DND-41 (cell line): ENCODE data around the gene NKAIN2.

Experiments
- ATAC-seq: fragments of 200-7000 bp; cut with Tn5 transposase; 3 replicates; pipeline ENCODE4 v1.9.1; 2021; ENCODE audit warnings: low read depth; ENCODE audit not compliant: insufficient read depth
- DNase-seq: peaks from one replicate; pipeline ENCODE4 v3.0.0-alpha.2; 2020
- H2AFZ ChIP-seq: 2 replicates; pipeline ENCODE4 v1.6.0; 2012; ENCODE audit warnings: low read depth, low read length
- H3K27ac ChIP-seq: 2 replicates; pipeline ENCODE4 v1.5.1; 2012; ENCODE audit warnings: low read length, inconsistent platforms
- H3K27me3 ChIP-seq: fragments of 200-600 bp; sonication (generic); 2 replicates; pipeline ENCODE4 v1.6.0; 2012; ENCODE audit warnings: low read length, mild to moderate bottlenecking, inconsistent platforms; ENCODE audit not compliant: insufficient read depth, poor library complexity
- H3K36me3 ChIP-seq: 2 replicates; pipeline ENCODE4 v1.5.1; 2012; ENCODE audit warnings: low read length, inconsistent platforms; ENCODE audit not compliant: insufficient read depth
- H3K4me1 ChIP-seq: 2 replicates; pipeline ENCODE4 v1.5.1; 2012; ENCODE audit warnings: mild to moderate bottlenecking, low read length; ENCODE audit not compliant: insufficient read depth
- H3K4me2 ChIP-seq: 2 replicates; pipeline ENCODE4 v1.6.0; 2012; ENCODE audit warnings: mild to moderate bottlenecking, moderate library complexity, low read length, inconsistent platforms; ENCODE audit not compliant: insufficient read depth
- H3K4me3 ChIP-seq, 2 experiments: fragments of 200-600 bp in 1 of 2; shearing (Covaris generic) in 1 of 2; 2 replicates each; pipeline ENCODE4 v1.5.1; 2012 to 2016; ENCODE audit warnings: inconsistent platforms in 2 of 2, low read length in 2 of 2, mild to moderate bottlenecking in 2 of 2, low read depth in 1 of 2, moderate library complexity in 1 of 2
- H3K79me2 ChIP-seq: 2 replicates; pipeline ENCODE4 v1.6.0; 2012; ENCODE audit warnings: low read length, inconsistent platforms; ENCODE audit not compliant: insufficient read depth
- H3K9ac ChIP-seq: 2 replicates; pipeline ENCODE4 v1.6.0; 2012; ENCODE audit warnings: low read depth, mild to moderate bottlenecking, inconsistent platforms, low read length, moderate library complexity
- H3K9me3 ChIP-seq: 2 replicates; pipeline ENCODE4 v1.5.1; 2012; ENCODE audit warnings: low read length, moderate library complexity, mild to moderate bottlenecking, inconsistent platforms; ENCODE audit not compliant: insufficient read depth, severe bottlenecking
- H4K20me1 ChIP-seq: 2 replicates; pipeline ENCODE4 v1.6.0; 2012; ENCODE audit warnings: low read length; ENCODE audit not compliant: insufficient read depth
- CTCF ChIP-seq: IDR thresholded peaks from 2 replicates; pipeline ENCODE4 v1.5.1; 2012; ENCODE audit warnings: borderline replicate concordance, low read length, moderate library complexity, mild to moderate bottlenecking; ENCODE audit not compliant: poor library complexity, severe bottlenecking; ENCODE audit errors: extremely low read depth
- EZH2 ChIP-seq: IDR thresholded peaks from 3 replicates; pipeline ENCODE4 v1.6.1; 2012; ENCODE audit warnings: borderline replicate concordance, low read depth, mild to moderate bottlenecking, moderate library complexity, low read length, inconsistent platforms; ENCODE audit not compliant: severe bottlenecking

NKAIN2 gene

GRCh38 chr6:124755321-124755720, 951.7 kb downstream of the NKAIN2 start:
- TF ChIP-seq CTCF (no peak), EZH2 (no peak)
- ATAC-seq (no peak), DNase-seq (no peak)
- no peaks in the 10 kb centered on the region for H3K4me1 ChIP-seq
- no peaks in the 10 kb centered on the region for H3K79me2 ChIP-seq
- no peak overlapping the region for H3K4me2 ChIP-seq
- no peak overlapping the region for H3K9ac ChIP-seq
- H4K20me1 ChIP-seq = no peaks in the 10 kb centered on the region
- no peaks in the 10 kb centered on the region for H3K9me3 ChIP-seq
- H3K36me3 ChIP-seq = no peaks in the 10 kb centered on the region
- H3K4me3 ChIP-seq = no peak overlapping the region
- H3K27me3 ChIP-seq = no peaks in the 10 kb centered on the region
- H2AFZ ChIP-seq = no peak overlapping the region
- H3K27ac ChIP-seq = no peak overlapping the region

GRCh38 chr6:124757560-124757959, 953.9 kb downstream of the NKAIN2 start:
- no peaks in the 10 kb centered on the region for H3K79me2 ChIP-seq
- no peaks in the 10 kb centered on the region for H3K27me3 ChIP-seq
- H2AFZ ChIP-seq = no peak overlapping the region
- no peak overlapping the region for H3K4me2 ChIP-seq
- no peak for TF ChIP-seq EZH2
- no peak for TF ChIP-seq CTCF
- ATAC-seq (no peak), DNase-seq (no peak)
- no peak overlapping the region for H3K4me3 ChIP-seq
- no peak overlapping the region for H3K27ac ChIP-seq
- no peak overlapping the region for H3K9ac ChIP-seq
- no peaks in the 10 kb centered on the region for H3K9me3 ChIP-seq
- H3K36me3 ChIP-seq = no peaks in the 10 kb centered on the region
- H3K4me1 ChIP-seq = no peaks in the 10 kb centered on the region
- H4K20me1 ChIP-seq = no peaks in the 10 kb centered on the region

GRCh38 chr6:124758663-124759062, 955.0 kb downstream of the NKAIN2 start:
- no peak overlapping the region for H3K4me2 ChIP-seq
- no peak for ATAC-seq
- no peak for TF ChIP-seq CTCF
- TF ChIP-seq EZH2 = no peak
- no peak overlapping the region for H3K27ac ChIP-seq
- H3K27me3 ChIP-seq = no peaks in the 10 kb centered on the region
- H3K9me3 ChIP-seq = no peaks in the 10 kb centered on the region
- H2AFZ ChIP-seq = no peak overlapping the region
- no peaks in the 10 kb centered on the region for H3K79me2 ChIP-seq
- DNase-seq = no peak
- H3K9ac ChIP-seq = no peak overlapping the region
- no peaks in the 10 kb centered on the region for H3K4me1 ChIP-seq
- H3K4me3 ChIP-seq = no peak overlapping the region
- H3K36me3 ChIP-seq = no peaks in the 10 kb centered on the region
- no peaks in the 10 kb centered on the region for H4K20me1 ChIP-seq

GRCh38 chr6:124765280-124765679, 961.6 kb downstream of the NKAIN2 start:
- DNase-seq (no peak), ATAC-seq (no peak)
- H3K79me2 ChIP-seq = no peaks in the 10 kb centered on the region
- H3K9me3 ChIP-seq = no peaks in the 10 kb centered on the region
- no peak overlapping the region for H3K4me3 ChIP-seq
- no peaks in the 10 kb centered on the region for H4K20me1 ChIP-seq
- no peaks in the 10 kb centered on the region for H3K4me1 ChIP-seq
- H3K9ac ChIP-seq = no peak overlapping the region
- H3K36me3 ChIP-seq = no peaks in the 10 kb centered on the region
- H3K4me2 ChIP-seq = no peak overlapping the region
- H2AFZ ChIP-seq = no peak overlapping the region
- TF ChIP-seq EZH2 (no peak), CTCF (no peak)
- H3K27me3 ChIP-seq = no peaks in the 10 kb centered on the region
- H3K27ac ChIP-seq = no peak overlapping the region
